Neural cell (in vitro differentiated cells): ENCODE results near the gene ASB18. TPM values are rescaled to one million over a fixed set of nuclear protein-coding genes. Genes with fewer than 3 reads are reported as not detected.
A peak's percentile ranks its signal among the peaks of the same experiment; 100 is the strongest.

Experiments used
- H2AFZ ChIP-seq: fragments of 200-600, 300-800 bp; sonication (generic), shearing (Covaris generic); 2 replicates; pipeline ENCODE4 v1.6.0; 2014; ENCODE audit warnings: low read depth, mild to moderate bottlenecking, antibody characterized with exemption, low read length, moderate library complexity
- H3F3A ChIP-seq: fragments of 200-600 bp; shearing (Covaris generic); 2 replicates; pipeline ENCODE4 v1.6.1; 2016; ENCODE audit warnings: mild to moderate bottlenecking, moderate library complexity, mixed read lengths, antibody characterized with exemption, low read length; ENCODE audit not compliant: insufficient read depth, poor library complexity, severe bottlenecking
- H3K27ac ChIP-seq: fragments of 200-600, 300-800 bp; sonication (generic), shearing (Covaris generic); 2 replicates; pipeline ENCODE4 v1.5.1; 2014; ENCODE audit warnings: mild to moderate bottlenecking, low read length, moderate library complexity
- H3K27me3 ChIP-seq: fragments of 300-800, 200-600 bp; sonication (generic), shearing (Covaris generic); 2 replicates; pipeline ENCODE4 v1.6.0; 2014; ENCODE audit warnings: mild to moderate bottlenecking, low read depth, low read length, moderate library complexity; ENCODE audit not compliant: insufficient read depth
- H3K36me3 ChIP-seq: fragments of 300-800, 200-600 bp; sonication (generic), shearing (Covaris generic); 2 replicates; pipeline ENCODE4 v1.5.1; 2014; ENCODE audit warnings: mild to moderate bottlenecking, antibody characterized with exemption, low read length, moderate library complexity; ENCODE audit not compliant: insufficient read depth
- H3K4me2 ChIP-seq: fragments of 300-800, 200-600 bp; sonication (generic), shearing (Covaris generic); 2 replicates; pipeline ENCODE4 v1.6.0; 2014; ENCODE audit warnings: mild to moderate bottlenecking, low read length
- H3K4me3 ChIP-seq: fragments of 300-800, 200-600 bp; sonication (generic), shearing (Covaris generic); 2 replicates; pipeline ENCODE4 v1.5.1; 2014; ENCODE audit warnings: mild to moderate bottlenecking, low read length, moderate library complexity
- H3K79me2 ChIP-seq: fragments of 200-600 bp; shearing (Covaris generic); replicated peaks from 2 replicates; pipeline ENCODE4 v1.6.0; 2014; ENCODE audit warnings: mild to moderate bottlenecking, low read length, moderate library complexity; ENCODE audit not compliant: insufficient read depth
- H3K9ac ChIP-seq: fragments of 300-800, 200-600 bp; sonication (generic), shearing (Covaris generic); 2 replicates; pipeline ENCODE4 v1.6.1; 2016; ENCODE audit warnings: mild to moderate bottlenecking, low read length, mixed read lengths
- H3K9me2 ChIP-seq: fragments of 200-600 bp; shearing (Covaris generic); 2 replicates; pipeline ENCODE4 v1.6.1; 2016; ENCODE audit warnings: mild to moderate bottlenecking, low read length, mixed read lengths; ENCODE audit not compliant: insufficient read depth
- H3K9me3 ChIP-seq: fragments of 200-600, 300-800 bp; sonication (generic), shearing (Covaris generic); 2 replicates; pipeline ENCODE4 v1.6.1; 2016; ENCODE audit warnings: mild to moderate bottlenecking, mixed run types, low read length, moderate library complexity, mixed read lengths
- H4K20me1 ChIP-seq: fragments of 200-600 bp; shearing (Covaris generic); 2 replicates; pipeline ENCODE4 v1.6.1; 2016; ENCODE audit warnings: mild to moderate bottlenecking, mixed run types; ENCODE audit not compliant: insufficient read depth
- CTCF ChIP-seq: fragments of 450-650 bp; IDR thresholded peaks from 2 replicates; pipeline ENCODE4 v1.5.1; 2014; ENCODE audit warnings: antibody characterized with exemption, mild to moderate bottlenecking, moderate library complexity; ENCODE audit not compliant: poor library complexity, severe bottlenecking
- EP300 ChIP-seq: fragments of 450-650 bp; conservative IDR thresholded peaks from 2 replicates; pipeline ENCODE4 v1.6.1; 2014; ENCODE audit warnings: antibody characterized with exemption, mild to moderate bottlenecking, moderate library complexity; ENCODE audit not compliant: poor library complexity, severe bottlenecking
- EZH2 ChIP-seq: fragments of 200-600, 300-800 bp; shearing (Covaris generic), sonication (generic); IDR thresholded peaks from 2 replicates; pipeline ENCODE4 v1.6.1; 2014; ENCODE audit warnings: antibody characterized with exemption, low read length, borderline replicate concordance, mild to moderate bottlenecking; ENCODE audit not compliant: insufficient read depth, poor library complexity, severe bottlenecking
- MXI1 ChIP-seq: fragments of 450-650 bp; conservative IDR thresholded peaks from 2 replicates; pipeline ENCODE4 v1.6.1; 2014; ENCODE audit warnings: antibody characterized with exemption, mild to moderate bottlenecking; ENCODE audit not compliant: poor library complexity, severe bottlenecking
- REST ChIP-seq: IDR thresholded peaks from 2 replicates; pipeline ENCODE4 v1.6.1; 2012; ENCODE audit warnings: borderline replicate concordance
- SMC3 ChIP-seq: fragments of 450-650 bp; conservative IDR thresholded peaks from 2 replicates; pipeline ENCODE4 v1.6.1; 2014; ENCODE audit warnings: antibody characterized with exemption, mild to moderate bottlenecking, moderate library complexity; ENCODE audit not compliant: poor library complexity
- TAF1 ChIP-seq: IDR thresholded peaks from 2 replicates; pipeline ENCODE4 v1.6.1; 2012; ENCODE audit warnings: low read depth
- polyA plus RNA-seq: library from polyadenylated mRNA; depleted of rRNA; stranded (reverse); fragments of >200 nt; gene quantifications from 2 replicates; pipeline ENCODE4 v1.2.3, GENCODE V29; 2014

ASB18 gene
- polyA plus RNA-seq, 1 donor from 2014 or later = not detected

GRCh38 chr2:236236559-236237452 is 27.4 kb downstream of the ASB18 start:
- H3K4me3 ChIP-seq = peak overlapping the region; percentile 60
- H3K9me3 ChIP-seq = peaks cover 4% of the 10 kb centered on the region
- no peak overlapping the region for H3K9ac ChIP-seq
- TF ChIP-seq SMC3 (no peak), MXI1 (peak; percentile 14)
- H2AFZ ChIP-seq = no peak overlapping the region
- peak overlapping the region; percentile 56 for H3K4me2 ChIP-seq
- no peaks in the 10 kb centered on the region for H3K9me2 ChIP-seq
- no peaks in the 10 kb centered on the region for H3K79me2 ChIP-seq
- H3K27me3 ChIP-seq = peaks cover 27% of the 10 kb centered on the region
- no peak overlapping the region for H3K27ac ChIP-seq
- H4K20me1 ChIP-seq = no peaks in the 10 kb centered on the region
- no peaks in the 10 kb centered on the region for H3K36me3 ChIP-seq
- no peaks in the 10 kb centered on the region for H3F3A ChIP-seq

- Histone ChIP-seq H4K20me1 (no peaks in the 10 kb centered on the region), H3K9ac (no peak overlapping the region), H3K27ac (no peak overlapping the region), H3K36me3 (no peaks in the 10 kb centered on the region), H3K4me3 (no peak overlapping the region), H3K79me2 (no peaks in the 10 kb centered on the region), H3K27me3 (no peaks in the 10 kb centered on the region), H3K9me2 (no peaks in the 10 kb centered on the region), H3F3A (no peaks in the 10 kb centered on the region), H2AFZ (no peak overlapping the region), H3K9me3 (no peaks in the 10 kb centered on the region), H3K4me2 (no peak overlapping the region)
- no peak for TF ChIP-seq MXI1
- TF ChIP-seq TAF1 = no peak
- no peak for TF ChIP-seq REST
- TF ChIP-seq EZH2 = no peak
- no peak for TF ChIP-seq SMC3
- TF ChIP-seq CTCF = no peak
- no peak for TF ChIP-seq EP300
Observed at GRCh38 chr2:236229186-236229585, 35.0 kb downstream of the ASB18 start.
